NCI-H2081 treated with DMSO at 0.1 percent for 48 hours (cell line): Measurements from ENCODE around the gene ZNF586.
"Not testable (repeated sequence)": the region's sequence is repeated elsewhere in the genome, so short reads cannot be mapped to it uniquely, and the experiment has no call there.

Experiments
- DNase-seq: peaks from one replicate; lab custom pipeline; 2025; lab: John Stamatoyannopoulos, UW

ZNF586 gene

GRCh38 chr19:57823608-57824007 lies 54.1 kb downstream of the ZNF586 start:
- DNase-seq: not testable (repeated sequence)

- DNase-seq: no peak
Measured at GRCh38 chr19:57825511-57825910, 56.0 kb downstream of the ZNF586 start.

GRCh38 chr19:57829316-57829715 lies 59.8 kb downstream of the ZNF586 start:
- no peak for DNase-seq

- DNase-seq: no peak
Measured at GRCh38 chr19:57830071-57830602, 60.7 kb downstream of the ZNF586 start, which contains the start of gene ZNF587B. TSS of gene ZNF587B (plus strand) at chr19:57830299. CDS start at chr19:57830529, 230 bp downstream.
